SK-N-MC (cell line): ENCODE measurements around the gene LPIN1.

Source experiments
- DNase-seq: peaks from one replicate; pipeline ENCODE4 v3.0.0-alpha.2; 2011; ENCODE audit warnings: low read depth, low spot score
- H3K27ac ChIP-seq: fragments of 200-600 bp; sonication (generic); 2 replicates; pipeline ENCODE4 v1.5.1; 2016; ENCODE audit warnings: mixed run types
- H3K36me3 ChIP-seq: fragments of 200-600 bp; sonication (generic); 2 replicates; pipeline ENCODE4 v1.6.1; 2017; ENCODE audit warnings: antibody characterized with exemption, low read length, mixed read lengths; ENCODE audit not compliant: insufficient read depth
- H3K4me3 ChIP-seq: fragments of 200-600 bp; sonication (generic); 2 replicates; pipeline ENCODE4 v1.5.1; 2016
- H3K9ac ChIP-seq: fragments of 200-600 bp; sonication (generic); 2 replicates; pipeline ENCODE4 v1.8.0; 2017; ENCODE audit warnings: mixed run types, mixed read lengths; ENCODE audit not compliant: insufficient read length
- H3K9me3 ChIP-seq: fragments of 200-600 bp; sonication (generic); 2 replicates; pipeline ENCODE4 v1.6.1; 2017; ENCODE audit warnings: low read depth, mild to moderate bottlenecking, antibody characterized with exemption, low read length, moderate library complexity, mixed read lengths
- EZH2 ChIP-seq: fragments of 200-600 bp; sonication (generic); IDR thresholded peaks from one replicate; pipeline ENCODE4 v1.6.1; 2017; ENCODE audit warnings: antibody characterized with exemption
- FOXP2 ChIP-seq: optimal IDR thresholded peaks from 2 replicates; pipeline ENCODE3; 2011; ENCODE audit warnings: mild to moderate bottlenecking, moderate library complexity; ENCODE audit not compliant: insufficient read depth; ENCODE audit errors: extremely low read length, control extremely low read depth
- POLR2AphosphoS5 ChIP-seq: IDR thresholded peaks from 2 replicates; pipeline ENCODE4 v1.6.1; 2012; ENCODE audit warnings: mild to moderate bottlenecking, low read depth, low read length, borderline replicate concordance

Gene LPIN1

GRCh38 chr2:11802782-11803191 is 56.4 kb downstream of the LPIN1 start:
- Histone ChIP-seq H3K4me3 (no peak overlapping the region), H3K9me3 (no peaks in the 10 kb centered on the region), H3K9ac (no peak overlapping the region), H3K36me3 (peaks cover 5% of the 10 kb centered on the region; the same call in 1 of the 2 replicates), H3K27ac (no peak overlapping the region)
- TF ChIP-seq FOXP2: no peak
- TF ChIP-seq POLR2AphosphoS5: no peak
- no peak for TF ChIP-seq EZH2
- no peak for DNase-seq

GRCh38 chr2:11805024-11805423 is 58.6 kb downstream of the LPIN1 start:
- H3K9ac ChIP-seq: no peak overlapping the region
- no peak for TF ChIP-seq POLR2AphosphoS5
- TF ChIP-seq EZH2: no peak
- TF ChIP-seq FOXP2: no peak
- no peaks in the 10 kb centered on the region for H3K9me3 ChIP-seq
- peaks cover 5% of the 10 kb centered on the region; the same call in 1 of the 2 replicates for H3K36me3 ChIP-seq
- H3K4me3 ChIP-seq: no peak overlapping the region
- no peak for DNase-seq
- H3K27ac ChIP-seq: no peak overlapping the region

- H3K9ac ChIP-seq: no peak overlapping the region
- no peak for TF ChIP-seq FOXP2
- TF ChIP-seq EZH2: no peak
- TF ChIP-seq POLR2AphosphoS5: no peak
- H3K4me3 ChIP-seq: no peak overlapping the region
- H3K27ac ChIP-seq: no peak overlapping the region
- peaks cover 5% of the 10 kb centered on the region; the same call in 1 of the 2 replicates for H3K36me3 ChIP-seq
- DNase-seq: no peak
- H3K9me3 ChIP-seq: no peaks in the 10 kb centered on the region
Measured at GRCh38 chr2:11805920-11806319, 59.5 kb downstream of the LPIN1 start.

- Histone ChIP-seq H3K9me3 (no peaks in the 10 kb centered on the region), H3K27ac (no peak overlapping the region), H3K4me3 (no peak overlapping the region), H3K36me3 (peaks cover 5% of the 10 kb centered on the region; the same call in 1 of the 2 replicates), H3K9ac (no peak overlapping the region)
- DNase-seq: no peak
- TF ChIP-seq POLR2AphosphoS5 (no peak), EZH2 (no peak), FOXP2 (no peak)
Measured at GRCh38 chr2:11807156-11808015, 61.0 kb downstream of the LPIN1 start.

- no peaks in the 10 kb centered on the region for H3K9me3 ChIP-seq
- no peak for TF ChIP-seq POLR2AphosphoS5
- no peak for TF ChIP-seq EZH2
- no peak for TF ChIP-seq FOXP2
- H3K4me3 ChIP-seq: no peak overlapping the region
- peaks cover 5% of the 10 kb centered on the region; the same call in 1 of the 2 replicates for H3K36me3 ChIP-seq
- DNase-seq: no peak
- H3K27ac ChIP-seq: no peak overlapping the region
- H3K9ac ChIP-seq: no peak overlapping the region
Measured at GRCh38 chr2:11808016-11808400, 61.6 kb downstream of the LPIN1 start.

GRCh38 chr2:11809586-11810236 is 63.3 kb downstream of the LPIN1 start:
- no peak overlapping the region for H3K27ac ChIP-seq
- peaks cover 5% of the 10 kb centered on the region; the same call in 1 of the 2 replicates for H3K36me3 ChIP-seq
- TF ChIP-seq EZH2: no peak
- no peak overlapping the region for H3K9ac ChIP-seq
- no peaks in the 10 kb centered on the region for H3K9me3 ChIP-seq
- DNase-seq: no peak
- no peak overlapping the region for H3K4me3 ChIP-seq

GRCh38 chr2:11810237-11810977 is 64.0 kb downstream of the LPIN1 start:
- TF ChIP-seq POLR2AphosphoS5 (no peak), EZH2 (no peak), FOXP2 (no peak)
- no peak for DNase-seq
- Histone ChIP-seq H3K9ac (no peak overlapping the region), H3K36me3 (peaks cover 5% of the 10 kb centered on the region; the same call in 1 of the 2 replicates), H3K4me3 (no peak overlapping the region), H3K9me3 (no peaks in the 10 kb centered on the region), H3K27ac (no peak overlapping the region)

GRCh38 chr2:11811036-11811654 is 64.7 kb downstream of the LPIN1 start:
- Histone ChIP-seq H3K9me3 (no peaks in the 10 kb centered on the region), H3K4me3 (no peak overlapping the region), H3K36me3 (peaks cover under 1% of the 10 kb centered on the region; the same call in 1 of the 2 replicates), H3K9ac (no peak overlapping the region), H3K27ac (no peak overlapping the region)
- TF ChIP-seq EZH2: no peak
- TF ChIP-seq FOXP2: no peak
- no peak for TF ChIP-seq POLR2AphosphoS5
- DNase-seq: no peak
